Type B pancreatic cell (in vitro differentiated cells): ENCODE results near the gene APBB1. TPM values are rescaled to one million over a fixed set of nuclear protein-coding genes. Genes with fewer than 3 reads are reported as not detected.

Experiments used
- DNase-seq: peaks from one replicate; pipeline ENCODE4 v3.0.0; 2021; ENCODE audit warnings: mixed read lengths; ENCODE audit not compliant: unreplicated experiment; ENCODE audit errors: extremely low spot score
- H3K27ac Mint-ChIP-seq: 2 replicates; pipeline ENCODE4 v1.8.0; 2021; ENCODE audit warnings: mild to moderate bottlenecking, mixed read lengths
- H3K27me3 Mint-ChIP-seq: 2 replicates; pipeline ENCODE4 v1.8.0; 2021; ENCODE audit warnings: mixed read lengths
- H3K36me3 Mint-ChIP-seq: 2 replicates; pipeline ENCODE4 v1.8.0; 2021; ENCODE audit warnings: mixed read lengths
- H3K4me1 Mint-ChIP-seq: one replicate; pipeline ENCODE4 v1.8.0; 2021; ENCODE audit warnings: mixed read lengths; ENCODE audit not compliant: unreplicated experiment
- H3K4me3 Mint-ChIP-seq: 2 replicates; pipeline ENCODE4 v1.8.0; 2021; ENCODE audit warnings: mild to moderate bottlenecking, mixed read lengths
- H3K9me3 Mint-ChIP-seq: 2 replicates; pipeline ENCODE4 v1.8.0; 2021; ENCODE audit warnings: mixed read lengths
- total RNA-seq: library from RNA; stranded (reverse); gene quantifications from 2 replicates; pipeline ENCODE4 v1.2.1, GENCODE V29; 2021; ENCODE audit warnings: low replicate concordance
- TF ChIP-seq, protein P1 (sequence below): fragments of 200-600 bp; sonication (generic); conservative IDR thresholded peaks from 2 replicates; pipeline ENCODE4 v1.5.0; 2021; ENCODE audit warnings: antibody characterized with exemption, mild to moderate bottlenecking

The APBB1 gene
- total RNA-seq, 1 donor from 2014 or later, result 61.6 TPM

DNA sequence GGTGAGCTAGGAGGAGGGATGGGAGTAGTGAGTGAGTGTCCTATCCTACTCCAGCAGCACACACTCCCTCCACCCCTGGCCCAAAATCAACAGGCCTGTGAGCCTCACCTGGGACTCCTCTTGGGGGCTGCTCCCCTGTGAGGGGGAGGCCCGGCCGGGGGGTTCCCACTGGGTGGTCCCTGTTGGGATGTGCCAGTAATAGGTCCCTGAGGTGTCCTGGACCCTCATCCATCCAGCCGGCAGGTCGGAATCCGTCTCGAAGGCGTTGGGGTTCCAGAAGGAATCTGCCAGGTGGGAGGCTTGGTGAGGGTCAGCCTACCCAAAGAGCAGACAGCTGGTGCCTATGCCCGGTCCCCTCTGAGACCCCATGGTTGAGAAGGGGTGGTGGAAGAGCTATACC lies 15.4 kb downstream of the APBB1 start:
- Mint-ChIP-seq H3K27ac (no peak overlapping the region), H3K9me3 (no peaks in the 10 kb centered on the region), H3K36me3 (peaks cover 16% of the 10 kb centered on the region), H3K27me3 (no peaks in the 10 kb centered on the region), H3K4me1 (no peaks in the 10 kb centered on the region), H3K4me3 (no peak overlapping the region)
- no peak for DNase-seq
- TF ChIP-seq, protein P1, sequence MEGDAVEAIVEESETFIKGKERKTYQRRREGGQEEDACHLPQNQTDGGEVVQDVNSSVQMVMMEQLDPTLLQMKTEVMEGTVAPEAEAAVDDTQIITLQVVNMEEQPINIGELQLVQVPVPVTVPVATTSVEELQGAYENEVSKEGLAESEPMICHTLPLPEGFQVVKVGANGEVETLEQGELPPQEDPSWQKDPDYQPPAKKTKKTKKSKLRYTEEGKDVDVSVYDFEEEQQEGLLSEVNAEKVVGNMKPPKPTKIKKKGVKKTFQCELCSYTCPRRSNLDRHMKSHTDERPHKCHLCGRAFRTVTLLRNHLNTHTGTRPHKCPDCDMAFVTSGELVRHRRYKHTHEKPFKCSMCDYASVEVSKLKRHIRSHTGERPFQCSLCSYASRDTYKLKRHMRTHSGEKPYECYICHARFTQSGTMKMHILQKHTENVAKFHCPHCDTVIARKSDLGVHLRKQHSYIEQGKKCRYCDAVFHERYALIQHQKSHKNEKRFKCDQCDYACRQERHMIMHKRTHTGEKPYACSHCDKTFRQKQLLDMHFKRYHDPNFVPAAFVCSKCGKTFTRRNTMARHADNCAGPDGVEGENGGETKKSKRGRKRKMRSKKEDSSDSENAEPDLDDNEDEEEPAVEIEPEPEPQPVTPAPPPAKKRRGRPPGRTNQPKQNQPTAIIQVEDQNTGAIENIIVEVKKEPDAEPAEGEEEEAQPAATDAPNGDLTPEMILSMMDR, result no peak

DNA sequence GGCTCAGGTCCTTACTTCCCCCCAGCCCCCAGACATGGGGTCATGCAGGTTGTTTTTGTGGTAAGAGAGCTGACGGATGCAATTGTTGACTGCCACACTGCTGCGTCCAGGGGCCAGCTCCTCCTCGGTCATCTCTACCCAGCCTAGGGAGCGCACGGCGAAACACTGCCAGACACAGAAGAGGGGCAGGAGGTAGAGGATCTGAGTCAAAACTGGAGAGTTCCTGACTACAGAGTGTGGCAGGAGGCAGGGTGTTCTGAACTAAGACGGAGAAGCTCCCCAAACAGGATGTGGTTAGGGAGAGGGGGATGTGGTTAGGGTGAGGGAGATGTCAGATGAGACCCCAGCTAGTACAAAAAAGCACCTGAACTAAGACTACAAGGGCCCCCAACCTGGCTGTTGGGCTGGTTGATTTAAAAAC lies 16.3 kb downstream of the APBB1 start:
- Mint-ChIP-seq H3K9me3 (no peaks in the 10 kb centered on the region), H3K27ac (no peak overlapping the region), H3K36me3 (peaks cover 12% of the 10 kb centered on the region), H3K27me3 (no peaks in the 10 kb centered on the region), H3K4me1 (peaks cover 5% of the 10 kb centered on the region), H3K4me3 (no peak overlapping the region)
- TF ChIP-seq, protein P1, result no peak
- DNase-seq, result no peak

DNA sequence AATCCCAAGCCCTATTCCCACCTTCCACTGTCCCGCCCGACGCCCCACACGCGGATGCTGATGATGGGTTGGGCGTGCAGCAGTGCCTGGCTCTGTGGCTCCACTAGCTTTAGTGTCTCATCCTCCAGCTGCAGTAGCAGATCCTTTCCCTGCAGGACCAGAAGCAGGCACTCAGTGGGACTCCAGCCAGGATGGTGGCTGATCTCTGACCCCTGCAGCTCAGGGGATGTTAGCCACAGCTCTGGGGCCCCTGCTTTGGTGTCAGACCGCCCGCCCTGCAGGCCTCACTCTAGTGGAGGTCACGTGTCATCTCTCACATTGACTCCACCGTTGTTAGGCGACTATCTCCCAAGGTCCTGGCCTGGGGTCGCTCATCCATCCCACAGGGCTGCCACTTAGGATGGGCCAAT lies 16.8 kb downstream of the APBB1 start:
- H3K36me3 Mint-ChIP-seq, result peaks cover 15% of the 10 kb centered on the region
- no peak overlapping the region for H3K4me3 Mint-ChIP-seq
- no peak overlapping the region for H3K27ac Mint-ChIP-seq
- H3K27me3 Mint-ChIP-seq, result no peaks in the 10 kb centered on the region
- no peaks in the 10 kb centered on the region for H3K9me3 Mint-ChIP-seq
- no peak for DNase-seq
- H3K4me1 Mint-ChIP-seq, result peaks cover 10% of the 10 kb centered on the region
- TF ChIP-seq, protein P1, result no peak

DNA sequence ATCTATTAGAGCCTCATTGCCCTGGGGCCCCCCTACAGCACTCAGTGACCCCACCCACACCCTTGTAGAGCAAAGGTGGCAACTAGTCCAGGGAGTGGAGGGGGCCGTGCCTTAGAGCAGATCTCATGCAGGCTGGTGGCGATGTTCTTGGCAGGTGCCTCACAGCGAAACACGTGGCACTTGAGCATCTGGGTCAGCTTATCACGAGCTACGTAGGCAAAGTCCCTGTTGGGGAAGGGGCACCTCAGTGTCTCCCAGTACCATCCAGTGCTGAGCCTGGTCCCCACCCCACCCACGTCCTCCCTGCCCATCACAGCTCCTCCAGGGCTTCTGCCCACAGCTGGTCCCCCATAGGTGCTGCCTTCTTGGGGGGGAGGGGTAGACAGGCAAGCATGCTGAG lies 17.4 kb downstream of the APBB1 start:
- no peaks in the 10 kb centered on the region for H3K9me3 Mint-ChIP-seq
- no peak for DNase-seq
- peaks cover 13% of the 10 kb centered on the region for H3K4me1 Mint-ChIP-seq
- H3K4me3 Mint-ChIP-seq, result no peak overlapping the region
- H3K36me3 Mint-ChIP-seq, result peaks cover 17% of the 10 kb centered on the region
- no peak overlapping the region for H3K27ac Mint-ChIP-seq
- no peaks in the 10 kb centered on the region for H3K27me3 Mint-ChIP-seq
- TF ChIP-seq, protein P1, result no peak

DNA sequence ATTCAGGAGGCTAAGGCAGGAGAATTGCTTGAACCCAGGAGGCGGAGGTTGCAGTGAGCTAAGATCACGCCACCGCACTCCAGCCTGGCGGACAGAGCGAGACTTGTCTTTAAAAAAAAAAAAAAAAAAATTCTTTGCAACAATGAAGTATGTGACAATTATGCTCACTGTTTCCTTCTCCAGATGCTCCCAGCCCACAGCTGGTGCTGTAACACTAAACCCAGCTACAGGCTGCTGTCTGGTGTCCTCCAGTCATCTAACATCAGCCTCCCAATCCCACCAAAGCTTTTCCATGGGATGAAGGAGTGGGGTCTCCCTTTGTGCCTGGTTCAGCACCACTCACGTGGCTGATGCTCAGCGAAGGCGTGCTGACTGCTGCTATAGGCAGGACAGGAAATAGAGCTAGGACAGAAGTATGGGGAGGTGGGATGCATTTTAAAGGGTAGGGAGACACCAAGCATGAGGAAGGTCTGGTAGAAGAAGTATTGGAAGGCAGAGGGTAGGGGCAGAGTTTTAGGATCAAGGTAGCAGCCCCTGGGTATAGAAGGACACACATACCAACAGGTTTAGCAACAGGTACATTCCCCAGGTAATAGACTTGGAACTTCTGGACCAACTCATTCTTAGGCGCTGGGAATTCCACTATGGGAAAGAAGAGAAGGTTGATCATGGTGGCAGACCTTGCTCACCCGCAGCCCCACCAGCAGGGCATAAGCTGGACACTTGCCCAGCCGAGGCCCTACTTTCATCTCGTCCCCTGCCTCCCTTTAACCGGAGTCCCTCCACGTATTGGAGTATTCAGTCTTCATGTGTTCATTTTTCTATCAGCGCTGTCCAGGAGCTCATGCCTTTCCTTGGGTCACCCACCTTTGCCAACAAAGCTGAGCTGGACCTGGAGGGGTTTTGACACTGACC lies 18.2 kb downstream of the APBB1 start:
- TF ChIP-seq, protein P1, result no peak
- no peak overlapping the region for H3K4me3 Mint-ChIP-seq
- no peak for DNase-seq
- H3K27ac Mint-ChIP-seq, result no peak overlapping the region
- H3K36me3 Mint-ChIP-seq, result peaks cover 17% of the 10 kb centered on the region
- H3K4me1 Mint-ChIP-seq, result peaks cover 13% of the 10 kb centered on the region
- H3K9me3 Mint-ChIP-seq, result no peaks in the 10 kb centered on the region
- no peaks in the 10 kb centered on the region for H3K27me3 Mint-ChIP-seq
